ENCODE results near the gene FBXO48.
A peak's percentile ranks its signal among the peaks of the same experiment; 100 is the strongest.
"Not testable (repeated sequence)": the region's sequence is repeated elsewhere in the genome, so short reads cannot be mapped to it uniquely, and the experiment has no call there.

Gene FBXO48

GRCh38 chr2:68499133-68499532 is 32.0 kb upstream of the FBXO48 start:
- H3K4me3 ChIP-seq (ENCODE audit: severe bottlenecking), result no peak overlapping the region
- H3K27ac ChIP-seq (ENCODE audit: poor library complexity, severe bottlenecking), result no peak overlapping the region
- no peak for ATAC-seq (ENCODE audit: low read depth)
- no peaks in the 10 kb centered on the region for H3K27me3 ChIP-seq (ENCODE audit: insufficient read depth, poor library complexity, severe bottlenecking)
- H3K4me1 ChIP-seq (ENCODE audit: insufficient read depth, poor library complexity, severe bottlenecking), result no peaks in the 10 kb centered on the region
- DNase-seq (ENCODE audit: low spot score), result no peak
- H3K36me3 ChIP-seq (ENCODE audit: low read depth), result no peaks in the 10 kb centered on the region
- H3K9me3 ChIP-seq (ENCODE audit: severe bottlenecking), result peaks cover 4% of the 10 kb centered on the region
- no peak for TF ChIP-seq CTCF (IDR thresholded peaks at IDR 0.05; ENCODE audit: poor library complexity, severe bottlenecking)

- H3K27ac ChIP-seq (ENCODE audit: poor library complexity, severe bottlenecking), result no peak overlapping the region
- no peaks in the 10 kb centered on the region for H3K27me3 ChIP-seq (ENCODE audit: insufficient read depth, poor library complexity, severe bottlenecking)
- H3K9me3 ChIP-seq (ENCODE audit: severe bottlenecking), result peaks cover 4% of the 10 kb centered on the region
- no peak overlapping the region for H3K4me3 ChIP-seq (ENCODE audit: severe bottlenecking)
- TF ChIP-seq CTCF (IDR thresholded peaks at IDR 0.05; ENCODE audit: poor library complexity, severe bottlenecking), result no peak
- DNase-seq (ENCODE audit: low spot score) (no peak), ATAC-seq (ENCODE audit: low read depth) (no peak)
- H3K36me3 ChIP-seq (ENCODE audit: low read depth), result no peaks in the 10 kb centered on the region
- no peaks in the 10 kb centered on the region for H3K4me1 ChIP-seq (ENCODE audit: insufficient read depth, poor library complexity, severe bottlenecking)
Observed at GRCh38 chr2:68491582-68491981, 24.5 kb upstream of the FBXO48 start.

GRCh38 chr2:68489282-68489681 is 22.2 kb upstream of the FBXO48 start:
- TF ChIP-seq CTCF (IDR thresholded peaks at IDR 0.05; ENCODE audit: poor library complexity, severe bottlenecking), result no peak
- ATAC-seq (ENCODE audit: low read depth) (no peak), DNase-seq (ENCODE audit: low spot score) (no peak)
- H3K27me3 ChIP-seq (ENCODE audit: insufficient read depth, poor library complexity, severe bottlenecking), result no peaks in the 10 kb centered on the region
- H3K4me3 ChIP-seq (ENCODE audit: severe bottlenecking), result no peak overlapping the region
- no peaks in the 10 kb centered on the region for H3K4me1 ChIP-seq (ENCODE audit: insufficient read depth, poor library complexity, severe bottlenecking)
- H3K27ac ChIP-seq (ENCODE audit: poor library complexity, severe bottlenecking), result no peak overlapping the region
- no peaks in the 10 kb centered on the region for H3K36me3 ChIP-seq (ENCODE audit: low read depth)
- H3K9me3 ChIP-seq (ENCODE audit: severe bottlenecking), result no peaks in the 10 kb centered on the region

- not testable (repeated sequence) for ATAC-seq (ENCODE audit: low read depth); H3K4me3 ChIP-seq (ENCODE audit: severe bottlenecking); H3K36me3 ChIP-seq (ENCODE audit: low read depth); DNase-seq (ENCODE audit: low spot score); H3K27me3 ChIP-seq (ENCODE audit: insufficient read depth, poor library complexity, severe bottlenecking); H3K4me1 ChIP-seq (ENCODE audit: insufficient read depth, poor library complexity, severe bottlenecking); H3K9me3 ChIP-seq (ENCODE audit: severe bottlenecking); H3K27ac ChIP-seq (ENCODE audit: poor library complexity, severe bottlenecking)
Observed at GRCh38 chr2:68488605-68489004, 21.5 kb upstream of the FBXO48 start.

- no peak overlapping the region for H3K4me3 ChIP-seq (ENCODE audit: severe bottlenecking)
- no peaks in the 10 kb centered on the region for H3K4me1 ChIP-seq (ENCODE audit: insufficient read depth, poor library complexity, severe bottlenecking)
- no peak overlapping the region for H3K27ac ChIP-seq (ENCODE audit: poor library complexity, severe bottlenecking)
- peak; percentile 73 for TF ChIP-seq CTCF (IDR thresholded peaks at IDR 0.05; ENCODE audit: poor library complexity, severe bottlenecking)
- ATAC-seq (ENCODE audit: low read depth), result no peak
- no peak for DNase-seq (ENCODE audit: low spot score)
- no peaks in the 10 kb centered on the region for H3K36me3 ChIP-seq (ENCODE audit: low read depth)
- no peaks in the 10 kb centered on the region for H3K27me3 ChIP-seq (ENCODE audit: insufficient read depth, poor library complexity, severe bottlenecking)
- no peaks in the 10 kb centered on the region for H3K9me3 ChIP-seq (ENCODE audit: severe bottlenecking)
Observed at GRCh38 chr2:68487773-68488355, 20.8 kb upstream of the FBXO48 start.

Data from RWPE2 (cell line).